GM12891 (cell line): ENCODE measurements around the gene TRMU.
A peak's percentile ranks its signal among the peaks of the same experiment; 100 is the strongest.

ENCODE experiments used
- DNase-seq: peaks from one replicate; pipeline ENCODE4 v3.0.0; 2011; ENCODE audit warnings: low spot score; ENCODE audit not compliant: insufficient read length
- FAIRE-seq: peaks from 2 replicates; lab custom pipeline; 2011; peaks lifted over from hg19 to GRCh38; lab: Jason Lieb, UNC
- PAX5 ChIP-seq: IDR thresholded peaks from 2 replicates; pipeline ENCODE4 v1.6.1; 2011; ENCODE audit warnings: low read length, moderate library complexity, mild to moderate bottlenecking; ENCODE audit not compliant: insufficient read depth, severe bottlenecking
- POLR2A ChIP-seq: IDR thresholded peaks from 2 replicates; pipeline ENCODE4 v1.6.1; 2011; ENCODE audit warnings: low read depth, low read length, control low read depth
- POLR2AphosphoS5 ChIP-seq: IDR thresholded peaks from 2 replicates; pipeline ENCODE4 v1.6.1; 2011; ENCODE audit warnings: low read depth, low read length, control low read depth
- POU2F2 ChIP-seq: IDR thresholded peaks from 2 replicates; pipeline ENCODE4 v1.6.1; 2011; ENCODE audit warnings: low read depth, mild to moderate bottlenecking, control low read depth, low read length, moderate library complexity
- SPI1 ChIP-seq: IDR thresholded peaks from 2 replicates; pipeline ENCODE4 v1.6.1; 2011; ENCODE audit warnings: low read depth, low read length, control low read depth
- TAF1 ChIP-seq: IDR thresholded peaks from 2 replicates; pipeline ENCODE4 v1.6.1; 2011; ENCODE audit warnings: low read depth, low read length, control low read depth

TRMU gene

GRCh38 chr22:46354176-46354992 lies 18.9 kb downstream of the TRMU start:
- FAIRE-seq (no peak), DNase-seq (no peak)
- no peak for TF ChIP-seq POU2F2
- TF ChIP-seq SPI1 = no peak
- no peak for TF ChIP-seq TAF1
- TF ChIP-seq POLR2AphosphoS5 = no peak
- no peak for TF ChIP-seq POLR2A
- TF ChIP-seq PAX5 = no peak

DNA sequence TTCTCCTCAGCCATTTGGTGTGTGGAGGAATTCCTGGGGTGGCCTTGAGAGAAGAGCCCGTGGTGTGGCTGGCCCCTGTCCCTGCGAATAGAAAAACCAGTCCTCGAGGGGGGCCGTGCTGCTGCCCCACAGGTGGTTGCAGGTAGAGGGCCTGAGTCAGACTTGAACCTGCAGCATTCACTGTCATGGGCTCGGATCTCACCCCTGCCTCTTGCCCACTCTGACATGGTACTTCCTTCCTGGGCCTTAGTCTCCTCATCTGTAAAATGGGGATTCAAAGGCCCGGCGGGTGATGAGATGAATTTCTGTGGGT lies 19.4 kb downstream of the TRMU start:
- no peak for FAIRE-seq
- TF ChIP-seq POLR2AphosphoS5 = no peak
- TF ChIP-seq PAX5 = no peak
- TF ChIP-seq POLR2A = no peak
- TF ChIP-seq SPI1 = no peak
- TF ChIP-seq POU2F2 = no peak
- no peak for TF ChIP-seq TAF1

DNA sequence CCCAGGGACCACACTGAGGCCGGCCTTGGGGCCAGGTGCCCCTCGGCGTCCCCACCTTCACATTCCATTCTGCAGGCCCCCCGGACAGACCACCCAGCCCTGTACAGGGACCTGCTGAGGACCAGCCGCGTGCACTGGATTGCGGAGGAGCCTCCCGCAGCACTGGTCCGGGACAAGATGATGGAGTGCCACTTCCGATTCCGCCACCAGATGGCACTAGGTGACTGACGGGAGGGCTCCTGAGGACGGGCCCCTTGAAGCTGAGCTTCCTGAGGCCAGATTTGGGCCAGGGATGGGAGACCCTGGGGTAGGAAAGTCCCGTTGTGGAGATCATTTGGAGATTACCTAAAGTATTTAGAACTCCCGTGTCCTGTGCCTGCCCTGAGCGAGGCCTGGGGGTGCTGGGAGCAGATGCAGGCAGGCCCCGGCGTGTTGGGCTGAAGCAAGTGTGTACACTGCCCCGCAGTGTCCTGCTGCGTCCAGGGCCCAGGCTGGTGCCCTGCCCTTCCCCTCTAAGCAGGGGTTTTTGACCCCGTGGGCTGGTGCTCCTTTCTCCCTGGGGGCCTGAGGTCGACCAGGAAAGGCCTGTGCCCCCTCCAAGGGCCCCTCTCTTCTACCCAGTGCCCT lies 20.0 kb downstream of the TRMU start:
- FAIRE-seq = peak; percentile 80
- no peak for TF ChIP-seq SPI1
- TF ChIP-seq POLR2AphosphoS5 = no peak
- no peak for TF ChIP-seq TAF1
- TF ChIP-seq PAX5 = no peak
- TF ChIP-seq POU2F2 = no peak
- peak; percentile 84 for DNase-seq

More for the DNA sequence above, 19.4 kb downstream of the TRMU start:
- no peak for DNase-seq

GRCh38 chr22:46355996-46356471 lies 20.5 kb downstream of the TRMU start:
- FAIRE-seq (no peak), DNase-seq (no peak)
- TF ChIP-seq PAX5 = no peak
- TF ChIP-seq TAF1 = no peak
- TF ChIP-seq POLR2A = no peak

DNA sequence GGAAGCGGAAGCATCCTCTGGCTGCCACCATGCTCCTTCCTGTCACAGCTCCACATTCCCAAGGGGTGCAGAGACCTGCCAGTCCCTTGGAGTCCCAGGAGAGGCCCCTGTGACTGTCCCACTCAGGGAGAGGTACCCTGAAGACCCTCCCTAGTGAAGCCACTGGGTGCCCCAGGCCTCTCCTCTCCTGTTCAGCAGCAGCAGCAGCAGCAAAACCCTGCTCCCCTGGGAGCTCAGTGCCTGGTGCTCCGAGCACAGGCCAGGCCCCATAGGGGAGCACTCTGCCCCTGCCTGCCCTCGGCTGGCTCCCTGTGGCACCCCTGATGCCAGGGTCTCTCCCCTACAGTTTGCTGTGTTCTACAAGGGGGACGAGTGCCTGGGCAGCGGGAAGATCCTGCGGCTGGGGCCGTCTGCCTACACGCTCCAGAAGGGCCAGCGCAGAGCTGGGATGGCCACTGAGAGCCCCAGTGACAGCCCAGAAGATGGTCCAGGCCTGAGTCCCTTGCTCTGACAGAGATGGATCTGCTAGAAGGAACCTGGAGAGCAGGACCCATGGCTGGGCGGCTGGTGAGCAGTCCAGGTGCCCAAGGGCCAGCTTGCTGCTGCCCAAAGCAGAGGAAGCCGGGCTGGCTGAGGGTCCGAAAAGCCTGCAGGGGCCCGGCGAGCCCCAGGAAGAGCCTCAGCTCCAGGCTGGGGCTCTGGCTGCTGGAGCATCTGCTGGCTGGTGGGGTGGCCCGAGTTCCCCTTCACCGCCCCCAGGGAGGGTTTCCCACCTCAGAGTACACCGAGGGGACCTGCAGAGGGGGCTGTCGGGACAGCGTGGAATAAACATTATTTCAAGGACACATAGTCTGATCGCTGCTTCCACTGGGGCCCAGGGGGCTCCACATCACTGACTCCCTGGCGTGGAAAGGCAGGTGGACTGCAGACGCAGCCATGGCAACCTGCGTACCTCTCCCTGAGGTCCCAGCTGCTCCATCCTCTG lies 21.3 kb downstream of the TRMU start:
- TF ChIP-seq POU2F2 = no peak
- no peak for TF ChIP-seq POLR2A
- TF ChIP-seq TAF1 = no peak
- TF ChIP-seq SPI1 = no peak
- TF ChIP-seq POLR2AphosphoS5 = no peak
- TF ChIP-seq PAX5 = no peak
- DNase-seq (no peak), FAIRE-seq (no peak)

DNA sequence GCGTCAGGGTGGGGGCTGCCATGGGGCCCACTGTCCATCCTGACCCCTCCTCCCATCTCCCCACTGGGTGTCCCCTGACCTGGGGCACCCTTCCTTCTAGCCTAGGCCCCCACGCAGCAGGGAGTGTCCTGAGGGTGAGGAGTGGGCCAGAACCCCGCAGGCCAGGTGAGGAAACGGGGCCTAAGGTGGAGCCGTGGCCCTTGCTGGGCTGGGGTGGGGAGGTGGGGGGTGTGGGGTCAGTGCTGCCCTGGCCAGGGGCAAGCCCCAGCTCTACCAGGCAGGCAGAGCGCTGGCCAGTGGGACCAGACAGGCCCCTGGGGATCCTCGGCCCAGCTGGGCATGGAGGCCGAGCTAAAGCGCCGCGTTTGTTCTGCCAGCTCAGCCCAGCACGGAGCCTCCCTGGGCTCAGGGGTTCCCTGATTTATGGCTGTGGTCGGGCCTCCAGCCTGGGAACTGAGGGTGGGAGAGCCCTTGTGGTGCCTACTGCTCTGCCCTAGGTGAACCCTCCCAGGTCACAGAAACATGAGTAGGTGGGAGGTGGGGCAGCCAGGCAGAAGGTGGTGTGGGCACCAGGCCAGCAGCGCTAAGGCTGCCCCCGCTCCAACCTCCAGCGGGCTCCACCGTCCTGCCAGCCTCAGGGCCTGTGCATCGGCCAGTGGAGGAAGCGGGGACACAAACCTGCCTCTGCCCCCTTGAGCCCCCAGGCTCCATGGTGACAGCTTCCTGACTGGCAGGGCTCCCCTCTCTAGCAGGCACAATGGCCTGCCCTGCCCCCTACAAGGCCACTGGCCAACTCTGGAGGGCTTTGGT lies 22.4 kb downstream of the TRMU start:
- DNase-seq = no peak
- TF ChIP-seq POU2F2 (no peak), POLR2AphosphoS5 (no peak), PAX5 (no peak), SPI1 (no peak), POLR2A (no peak), TAF1 (no peak)
- FAIRE-seq = no peak

GRCh38 chr22:46358766-46359165 lies 23.3 kb downstream of the TRMU start:
- FAIRE-seq = no peak

GRCh38 chr22:46359362-46359761 lies 23.8 kb downstream of the TRMU start:
- no peak for FAIRE-seq
- TF ChIP-seq SPI1 (no peak), PAX5 (no peak), POU2F2 (no peak), POLR2A (no peak), TAF1 (no peak), POLR2AphosphoS5 (no peak)

More at GRCh38 chr22:46358766-46359165, 23.3 kb downstream of the TRMU start:
- DNase-seq = no peak
- TF ChIP-seq POU2F2 (no peak), POLR2AphosphoS5 (no peak), PAX5 (no peak), SPI1 (no peak), POLR2A (no peak), TAF1 (no peak)

More at GRCh38 chr22:46359362-46359761, 23.8 kb downstream of the TRMU start:
- DNase-seq = no peak
